Panc1 (cell line): ENCODE measurements around the gene EVI5. TPM values are rescaled to one million over a fixed set of nuclear protein-coding genes. Genes with fewer than 3 reads are reported as not detected.

Experiments used
- ATAC-seq: fragments of 200-7000 bp; cut with Tn5 transposase; 2 replicates; pipeline ENCODE4 v1.9.1; 2020; ENCODE audit warnings: mild to moderate bottlenecking, moderate library complexity
- BruUV-seq: library from RNA; stranded (reverse); fragments of 400-500 nt; replicated peaks from 2 replicates; lab custom pipeline; 2021; lab: Mats Ljungman, UMichigan
- CTCF ChIA-PET: fragments of 300-600 bp; sonication (Branson Sonifier 250); formaldehyde crosslinking; loops from one replicate; lab custom pipeline; 2022; ENCODE audit warnings: antibody characterized with exemption; lab: Charles Lee
- POLR2A ChIA-PET: fragments of 300-600 bp; sonication (Branson Sonifier 250); formaldehyde crosslinking; loops from one replicate; lab custom pipeline; 2022; ENCODE audit warnings: antibody characterized with exemption; lab: Charles Lee
- DNase-seq: peaks from one replicate; pipeline ENCODE4 v3.0.0-alpha.2; 2010; ENCODE audit warnings: low read depth, low spot score
- H3K27ac ChIP-seq: 2 replicates; pipeline ENCODE4 v1.5.1; 2011; ENCODE audit warnings: mild to moderate bottlenecking, low read length, inconsistent platforms
- H3K27me3 ChIP-seq: fragments of 200-500 bp; sonication (Bioruptor generic); 2 replicates; pipeline ENCODE4 v1.6.0; 2014; ENCODE audit warnings: low read length, inconsistent platforms; ENCODE audit not compliant: control insufficient read depth, insufficient read depth
- H3K36me3 ChIP-seq: fragments of 200-500 bp; sonication (Bioruptor generic); 2 replicates; pipeline ENCODE4 v1.5.1; 2014; ENCODE audit warnings: inconsistent platforms, mild to moderate bottlenecking, low read length, moderate library complexity; ENCODE audit not compliant: control insufficient read depth, insufficient read depth
- H3K4me1 ChIP-seq: 2 replicates; pipeline ENCODE4 v1.5.1; 2011; ENCODE audit warnings: inconsistent platforms, mild to moderate bottlenecking, low read length, moderate library complexity; ENCODE audit not compliant: control insufficient read depth, insufficient read depth
- H3K4me3 ChIP-seq, 2 experiments: 2 replicates each; pipeline ENCODE4 v1.5.1; 2011 to 2012; ENCODE audit warnings: low read depth in 2 of 2, low read length in 2 of 2, mild to moderate bottlenecking in 2 of 2, inconsistent platforms in 1 of 2, moderate library complexity in 1 of 2
- H3K9me3 ChIP-seq: fragments of 200-500 bp; sonication (Bioruptor generic); 2 replicates; pipeline ENCODE4 v1.5.1; 2014; ENCODE audit warnings: low read depth, mild to moderate bottlenecking, inconsistent platforms, low read length, moderate library complexity; ENCODE audit not compliant: control insufficient read depth, insufficient read depth
- POLR2AphosphoS5 ChIP-seq: IDR thresholded peaks from 2 replicates; pipeline ENCODE4 v1.6.1; 2012; ENCODE audit warnings: mild to moderate bottlenecking, low read depth, low read length, moderate library complexity
- REST ChIP-seq, 2 experiments: IDR thresholded peaks; 2 replicates each; pipeline ENCODE4 v1.6.1; 2011 to 2012; ENCODE audit warnings: low read depth in 2 of 2, control low read depth in 1 of 2, low read length in 1 of 2, mild to moderate bottlenecking in 1 of 2, moderate library complexity in 1 of 2; ENCODE audit not compliant: insufficient read depth in 1 of 2
- SIN3A ChIP-seq: IDR thresholded peaks from 2 replicates; pipeline ENCODE4 v1.6.1; 2012; ENCODE audit warnings: low read depth, mild to moderate bottlenecking, low read length, moderate library complexity, borderline replicate concordance; ENCODE audit not compliant: insufficient read depth
- TCF7L2 ChIP-seq: IDR thresholded peaks from 2 replicates; pipeline ENCODE4 v1.6.1; 2011; ENCODE audit warnings: mild to moderate bottlenecking, low read depth, low read length, inconsistent platforms
- in situ Hi-C: cut with HindIII; loops from 2 replicates; pipeline ENCODE4 v1.10.0; 2016; ENCODE audit warnings: low sequenced_read_pairs, low pct_unique_long_range_greater_than_20kb
- intact Hi-C: fragments of 100-400 bp; cut with micrococcal nuclease; formaldehyde crosslinking; loops from one replicate; pipeline ENCODE4 v1.10.0; 2022; ENCODE audit not compliant: unreplicated experiment
- total RNA-seq: library from RNA; stranded (reverse); gene quantifications from one replicate; pipeline ENCODE4 v1.2.1, GENCODE V29; 2021; ENCODE audit not compliant: unreplicated experiment
- TF ChIP-seq, protein P1 (sequence below): fragments of 450-650 bp; IDR thresholded peaks from 2 replicates; pipeline ENCODE4 v1.5.1; 2017; ENCODE audit warnings: mild to moderate bottlenecking

EVI5 gene
- total RNA-seq, 1 experiment from 2014 or later = 21.2 TPM

- no peak for TF ChIP-seq REST (IDR thresholded peaks at IDR 0.05; ENCODE audit: insufficient read depth in 1 of 2, low read depth in 2 of 2, low read length in 1 of 2)
- TF ChIP-seq TCF7L2 = no peak
- TF ChIP-seq POLR2AphosphoS5 = no peak
- TF ChIP-seq SIN3A = no peak
- TF ChIP-seq, protein P1, sequence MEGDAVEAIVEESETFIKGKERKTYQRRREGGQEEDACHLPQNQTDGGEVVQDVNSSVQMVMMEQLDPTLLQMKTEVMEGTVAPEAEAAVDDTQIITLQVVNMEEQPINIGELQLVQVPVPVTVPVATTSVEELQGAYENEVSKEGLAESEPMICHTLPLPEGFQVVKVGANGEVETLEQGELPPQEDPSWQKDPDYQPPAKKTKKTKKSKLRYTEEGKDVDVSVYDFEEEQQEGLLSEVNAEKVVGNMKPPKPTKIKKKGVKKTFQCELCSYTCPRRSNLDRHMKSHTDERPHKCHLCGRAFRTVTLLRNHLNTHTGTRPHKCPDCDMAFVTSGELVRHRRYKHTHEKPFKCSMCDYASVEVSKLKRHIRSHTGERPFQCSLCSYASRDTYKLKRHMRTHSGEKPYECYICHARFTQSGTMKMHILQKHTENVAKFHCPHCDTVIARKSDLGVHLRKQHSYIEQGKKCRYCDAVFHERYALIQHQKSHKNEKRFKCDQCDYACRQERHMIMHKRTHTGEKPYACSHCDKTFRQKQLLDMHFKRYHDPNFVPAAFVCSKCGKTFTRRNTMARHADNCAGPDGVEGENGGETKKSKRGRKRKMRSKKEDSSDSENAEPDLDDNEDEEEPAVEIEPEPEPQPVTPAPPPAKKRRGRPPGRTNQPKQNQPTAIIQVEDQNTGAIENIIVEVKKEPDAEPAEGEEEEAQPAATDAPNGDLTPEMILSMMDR = no peak
- ATAC-seq (no peak), DNase-seq (no peak)
- no peak overlapping the region for H3K4me3 ChIP-seq
- H3K36me3 ChIP-seq = no peaks in the 10 kb centered on the region
- in situ Hi-C loops (no loop called here), intact Hi-C loops (no loop called here)
- no TSS peak for BruUV-seq
- H3K27ac ChIP-seq = no peak overlapping the region
- no peaks in the 10 kb centered on the region for H3K9me3 ChIP-seq
- H3K27me3 ChIP-seq = no peaks in the 10 kb centered on the region; the same call in 1 of the 2 replicates
- POLR2A ChIA-PET = no interaction called here
- H3K4me1 ChIP-seq = no peaks in the 10 kb centered on the region
- CTCF ChIA-PET = no interaction called here
These were observed 6.0 kb upstream of the EVI5 start for GRCh38 chr1:92790867-92791266.

- intact Hi-C loops = no loop called here
- in situ Hi-C loops = no loop called here
- Histone ChIP-seq H3K36me3 (no peaks in the 10 kb centered on the region), H3K27me3 (no peaks in the 10 kb centered on the region; the same call in 1 of the 2 replicates), H3K9me3 (no peaks in the 10 kb centered on the region), H3K27ac (no peak overlapping the region), H3K4me3 (no peak overlapping the region), H3K4me1 (no peaks in the 10 kb centered on the region)
- TF ChIP-seq, protein P1 = no peak
- TF ChIP-seq TCF7L2 = no peak
- no peak for TF ChIP-seq POLR2AphosphoS5
- no peak for TF ChIP-seq SIN3A
- no peak for TF ChIP-seq REST (IDR thresholded peaks at IDR 0.05; ENCODE audit: insufficient read depth in 1 of 2, low read depth in 2 of 2, low read length in 1 of 2)
- DNase-seq (no peak), ATAC-seq (no peak)
- POLR2A ChIA-PET = no interaction called here
- CTCF ChIA-PET = no interaction called here
- BruUV-seq = no TSS peak
These were observed 5.2 kb upstream of the EVI5 start for GRCh38 chr1:92790081-92790480.
